GM13977 (cell line): Measurements from ENCODE around the gene MTARC2.

Source experiments
- DNase-seq: peaks from one replicate; pipeline ENCODE4 v3.0.0; 2012; ENCODE audit warnings: low spot score
- in situ Hi-C: fragments of 300-500 bp; cut with MboI; formaldehyde crosslinking; loops from one replicate; pipeline ENCODE4 v1.12.0; 2022; ENCODE audit warnings: low sequenced_read_pairs, low pct_unique_long_range_greater_than_20kb, mixed read lengths, inconsistent platforms; ENCODE audit not compliant: unreplicated experiment
- TF ChIP-seq, protein P1 (sequence below): IDR thresholded peaks from 2 replicates; pipeline ENCODE4 v1.5.1; 2012; ENCODE audit warnings: mild to moderate bottlenecking, control low read depth; ENCODE audit not compliant: insufficient read depth; ENCODE audit errors: extremely low read depth, missing control alignments

Gene MTARC2

DNA sequence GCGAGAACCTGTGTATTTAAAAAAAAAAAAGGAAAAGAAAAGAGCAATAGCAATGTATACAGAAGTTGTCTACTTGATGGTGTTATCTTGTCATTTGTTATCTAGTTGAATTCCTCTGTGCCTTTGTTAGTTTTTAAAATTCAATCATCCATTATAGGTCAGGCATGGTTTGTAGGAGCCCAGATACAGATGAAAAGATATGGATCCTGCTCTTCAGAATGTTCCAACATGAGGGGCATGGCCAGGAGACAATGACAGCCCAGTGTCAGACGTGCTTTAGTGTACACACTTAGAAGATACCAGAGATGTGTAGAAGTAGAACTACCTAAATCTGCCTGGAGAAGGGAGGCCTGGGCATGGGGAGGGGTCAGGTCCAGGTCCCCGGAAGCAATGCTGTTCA, 16.6 kb downstream of the MTARC2 start:
- no peak for DNase-seq
- in situ Hi-C loops: no loop called here
- TF ChIP-seq, protein P1, sequence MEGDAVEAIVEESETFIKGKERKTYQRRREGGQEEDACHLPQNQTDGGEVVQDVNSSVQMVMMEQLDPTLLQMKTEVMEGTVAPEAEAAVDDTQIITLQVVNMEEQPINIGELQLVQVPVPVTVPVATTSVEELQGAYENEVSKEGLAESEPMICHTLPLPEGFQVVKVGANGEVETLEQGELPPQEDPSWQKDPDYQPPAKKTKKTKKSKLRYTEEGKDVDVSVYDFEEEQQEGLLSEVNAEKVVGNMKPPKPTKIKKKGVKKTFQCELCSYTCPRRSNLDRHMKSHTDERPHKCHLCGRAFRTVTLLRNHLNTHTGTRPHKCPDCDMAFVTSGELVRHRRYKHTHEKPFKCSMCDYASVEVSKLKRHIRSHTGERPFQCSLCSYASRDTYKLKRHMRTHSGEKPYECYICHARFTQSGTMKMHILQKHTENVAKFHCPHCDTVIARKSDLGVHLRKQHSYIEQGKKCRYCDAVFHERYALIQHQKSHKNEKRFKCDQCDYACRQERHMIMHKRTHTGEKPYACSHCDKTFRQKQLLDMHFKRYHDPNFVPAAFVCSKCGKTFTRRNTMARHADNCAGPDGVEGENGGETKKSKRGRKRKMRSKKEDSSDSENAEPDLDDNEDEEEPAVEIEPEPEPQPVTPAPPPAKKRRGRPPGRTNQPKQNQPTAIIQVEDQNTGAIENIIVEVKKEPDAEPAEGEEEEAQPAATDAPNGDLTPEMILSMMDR: no peak

DNA sequence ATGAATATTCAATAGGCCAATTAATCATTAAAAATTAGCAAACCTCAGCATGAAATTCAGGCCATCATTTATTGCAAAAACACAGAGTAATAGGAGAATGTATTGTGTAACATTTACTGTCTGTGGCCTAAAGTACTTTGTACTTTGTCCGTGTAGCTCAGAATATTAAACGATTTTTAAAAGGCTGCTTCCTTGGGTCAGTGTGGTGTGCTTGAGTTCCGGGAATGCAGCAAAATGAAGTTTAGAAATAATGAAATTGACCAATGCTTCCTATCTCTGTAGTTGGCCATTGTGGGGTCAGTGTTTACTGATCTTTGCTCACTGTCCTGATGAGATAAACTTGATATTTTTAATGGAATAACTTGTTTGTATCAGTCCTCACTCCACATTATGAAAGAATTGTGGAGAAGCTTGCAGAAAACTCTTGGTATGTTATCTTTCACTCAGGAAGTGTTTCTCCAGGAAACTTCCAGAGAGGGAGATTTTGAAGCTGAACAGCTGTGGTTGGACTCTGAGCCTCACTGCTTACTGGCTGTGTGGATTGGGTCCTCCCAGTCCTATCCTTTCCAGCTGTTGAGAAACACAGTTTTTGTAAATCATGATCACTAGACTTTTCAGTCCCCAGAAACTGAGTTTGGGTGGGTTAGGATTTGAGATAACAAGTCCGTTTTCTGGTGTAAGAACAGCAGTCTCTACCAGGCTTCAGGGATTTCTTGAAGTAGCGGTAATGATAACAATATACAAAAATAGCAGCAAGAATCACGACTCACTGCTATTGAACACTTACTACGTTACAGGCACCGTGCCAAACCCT, 19.4 kb downstream of the MTARC2 start:
- in situ Hi-C loops: no loop called here
- TF ChIP-seq, protein P1: no peak
- DNase-seq: no peak

DNA sequence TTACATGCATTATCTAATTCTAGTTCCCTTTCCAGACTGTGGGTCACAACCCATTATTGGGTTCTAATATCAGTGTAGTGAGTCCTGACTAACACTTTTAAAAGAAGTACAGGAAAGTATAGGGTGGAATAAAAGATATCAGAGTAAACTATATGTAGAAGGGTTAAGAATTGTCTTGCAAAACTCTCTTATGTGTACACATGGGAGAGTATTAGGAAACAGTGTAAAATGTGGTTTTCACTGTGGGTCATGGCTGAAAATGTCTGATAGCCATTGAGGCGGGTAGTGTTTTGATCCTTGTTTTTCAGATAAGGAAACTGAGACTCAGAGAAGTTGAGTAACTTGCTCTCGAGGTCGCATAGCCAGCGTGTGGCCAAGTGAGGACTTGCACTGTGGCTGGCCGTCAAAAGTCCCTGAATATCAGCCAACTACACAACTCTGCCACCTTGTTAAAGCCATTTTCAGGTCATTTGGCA, 20.0 kb downstream of the MTARC2 start:
- in situ Hi-C loops: no loop called here

DNA sequence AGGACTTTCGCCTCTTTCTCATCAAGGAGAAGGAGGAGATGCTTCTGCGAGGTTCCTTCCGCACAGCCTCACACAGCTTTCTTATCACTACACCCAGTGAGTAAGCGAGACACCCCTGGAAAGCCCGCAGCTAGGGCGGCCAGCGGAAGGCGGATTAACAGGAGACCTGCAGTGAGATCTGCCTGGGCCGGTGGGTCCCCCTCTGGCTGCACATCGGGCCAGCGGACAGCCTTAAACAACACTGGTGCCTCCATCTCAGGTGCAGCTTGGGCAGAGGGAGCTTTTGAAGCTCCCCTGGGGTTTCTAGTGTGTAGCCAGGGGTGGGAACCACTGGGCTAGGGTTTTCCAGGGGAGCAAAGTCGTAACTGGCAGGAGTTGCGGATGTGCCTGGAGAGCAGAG, 21.1 kb downstream of the MTARC2 start:
- no peak for DNase-seq
- TF ChIP-seq, protein P1: no peak
- in situ Hi-C loops: no loop called here

More for the DNA sequence above, 20.0 kb downstream of the MTARC2 start:
- TF ChIP-seq, protein P1: no peak
- no peak for DNase-seq

DNA sequence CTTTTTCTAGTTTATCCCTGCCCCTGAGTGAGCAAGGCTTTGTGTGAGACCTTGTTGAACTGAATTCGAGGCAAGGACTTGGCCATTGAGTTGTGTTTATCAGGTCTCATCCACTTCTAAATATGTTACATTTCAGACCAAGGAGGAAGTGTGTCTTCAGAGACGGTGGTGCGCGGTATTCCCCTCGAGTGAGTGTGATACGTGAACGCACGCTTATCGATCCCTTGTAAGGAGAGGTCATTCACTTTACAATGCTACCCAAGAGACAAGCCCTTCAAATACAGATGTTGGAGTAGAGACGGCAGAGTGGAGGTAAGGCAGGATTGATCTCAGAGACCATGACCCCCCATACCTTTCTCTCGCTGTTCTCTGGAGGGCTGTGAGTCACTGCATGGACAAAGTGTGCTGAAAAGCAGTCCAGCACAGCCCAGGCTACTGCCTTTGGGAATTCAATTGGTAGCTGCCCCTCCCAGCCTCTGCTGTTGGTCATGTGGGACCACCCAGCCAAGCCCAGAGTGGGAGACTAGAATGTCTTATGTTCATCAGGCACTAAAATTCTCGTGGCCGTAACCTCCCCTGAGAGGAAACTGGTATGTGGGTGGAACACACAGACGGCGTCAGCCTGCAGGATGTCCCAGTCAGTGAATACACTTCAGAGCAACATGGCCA, 22.3 kb downstream of the MTARC2 start:
- peak; percentile 52 for DNase-seq
- TF ChIP-seq, protein P1: no peak
- in situ Hi-C loops: no loop called here

DNA sequence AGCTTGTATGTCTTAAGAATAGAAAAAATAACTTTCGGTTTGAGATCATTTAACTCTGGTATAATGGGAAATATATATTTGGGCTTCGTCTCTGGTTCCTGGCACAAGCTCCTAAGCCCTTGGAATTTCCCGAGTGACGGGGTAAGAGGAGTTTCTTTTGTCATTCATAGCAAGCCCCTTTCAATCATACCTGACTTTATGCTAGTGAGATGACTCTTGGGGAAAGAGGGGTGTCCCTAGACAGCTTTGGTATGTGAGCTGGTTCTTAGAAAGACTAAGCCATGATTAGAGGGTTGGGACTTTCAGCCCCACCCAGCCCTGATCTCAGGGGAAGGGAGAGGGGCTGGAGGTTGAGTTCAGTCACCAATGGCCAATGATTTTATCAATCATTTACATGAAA, 24.7 kb downstream of the MTARC2 start:
- TF ChIP-seq, protein P1: no peak
- no peak for DNase-seq
- in situ Hi-C loops: no loop called here
